Adrenal gland (tissue), 12 donors: ENCODE results near the gene CLMN. TPM values are rescaled to one million over a fixed set of nuclear protein-coding genes. Genes with fewer than 3 reads are reported as not detected.

Experiments
- DNase-seq, 7 donors: peaks; one replicate each; pipeline ENCODE4 v3.0.0-alpha.2; 2019 to 2020
- H3K27ac ChIP-seq, 5 donors: fragments of 200-600 bp; sonication (generic) in 4 of 5; 1 replicate in 3 of 5; 2 replicates in 2 of 5; pipeline versions ENCODE4 v1.5.1 to v1.8.0; 2016 to 2020; ENCODE audit warnings: mild to moderate bottlenecking in 1 of 5
- H3K27me3 ChIP-seq: fragments of 200-600 bp; 2 replicates; pipeline ENCODE4 v1.8.0; 2021
- H3K36me3 ChIP-seq, 2 donors: fragments of 200-600 bp; replicated peaks in 1 of 2; 1 replicate in 1 of 2; 2 replicates in 1 of 2; pipeline versions ENCODE4 v1.5.1 to v1.8.0; 2018 to 2022
- H3K4me1 ChIP-seq, 2 donors: fragments of 200-600 bp; replicated peaks in 1 of 2; 1 replicate in 1 of 2; 2 replicates in 1 of 2; pipeline versions ENCODE4 v1.5.1 to v1.8.0; 2018 to 2021
- H3K4me3 ChIP-seq, 4 donors: fragments of 200-600 bp; sonication (generic) in 3 of 4; one replicate each; pipeline ENCODE4 v1.5.1; 2016 to 2018
- H3K9me3 ChIP-seq, 3 donors: fragments of 200-600 bp; sonication (generic) in 1 of 3; replicated peaks in 1 of 3; 1 replicate in 2 of 3; 2 replicates in 1 of 3; pipeline versions ENCODE4 v1.5.1 to v1.8.0; 2016 to 2021
- CTCF ChIP-seq, 6 experiments: fragments of 450-650 bp in 4 of 6; fragments of 200-600 bp in 2 of 6; sonication (generic) in 1 of 6; IDR thresholded peaks; 1 replicate in 5 of 6; 2 replicates in 1 of 6; pipeline versions ENCODE4 v1.5.1 to v1.8.0; 2016 to 2021; ENCODE audit warnings: antibody characterized with exemption in 6 of 6, mild to moderate bottlenecking in 2 of 6, moderate library complexity in 1 of 6
- POLR2A ChIP-seq, 2 donors: fragments of 450-650 bp; IDR thresholded peaks; one replicate each; pipeline ENCODE4 v1.6.1; 2017; ENCODE audit warnings: antibody characterized with exemption in 2 of 2, mild to moderate bottlenecking in 2 of 2, moderate library complexity in 1 of 2
- WGBS, 4 donors: extraction: QIAGEN DNeasy Blood & Tissue Kit in 2 of 4; methylation state at CpG; one replicate each; pipeline versions ENCODE4 v1.1.5 to v1.1.7; 2013 to 2017; 5-methylcytosine and 5-hydroxymethylcytosine counted together
- intact Hi-C, 2 donors: fragments of 100-400 bp; cut with DNase I; formaldehyde crosslinking; loops; one replicate each; pipeline versions ENCODE4 v1.14.1 to v1.15.0; 2022 to 2023
- polyA plus RNA-seq, 3 donors: library from polyadenylated mRNA; stranded (reverse); fragments of 200-250 nt in 2 of 3; fragments of 350-450 nt in 1 of 3; fragmentation: Illumina TruSeq in 1 of 3; extraction: RNeasy Lipid Tissue Mini Kit (QIAGEN cat#74804) in 1 of 3; gene quantifications; one replicate each; pipeline ENCODE4 v1.2.3, GENCODE V29; 2013 to 2014
- total RNA-seq, 9 donors: library from RNA; depleted of rRNA in 4 of 9; stranded (reverse); fragments of >200 nt in 4 of 9; fragments of 120-200 nt in 1 of 9; fragmentation: NEBNext Ultra II Directional in 1 of 9; extraction: Animal tissue kit (Norgen Biotek cat#: 25700) in 1 of 9; gene quantifications; one replicate each; pipeline versions ENCODE4 v1.1.0 to v1.2.4, GENCODE V29; 2013 to 2023
- donor health status: healthy with polysubstance abuse.
- donor health status: Bipolar disorder and iron deficiency.
- donor health status: DM: yes; HTN: yes; CAD: no.
- donor health status: DM: no; HTN: no; CAD: no.
- donor health status: DM: no; HTN: no; CAD: no.
- donor health status: DM: yes; HTN: yes; CAD: no.

CLMN gene
- total and polyA plus RNA-seq, 12 donors, result 2.7 to 9.5 (median 4.9) TPM

- 82 to 89% (median 88%) methylated on average over 3 to 4 of the region's 4 CpGs for WGBS, 4 donors
- Histone ChIP-seq H3K4me3 (no peak overlapping the region), H3K9me3 (no peaks in the 10 kb centered on the region), H3K4me1 (peaks cover 0 to 1% of the 10 kb centered on the region in 2 donors), H3K36me3 (no peaks in the 10 kb centered on the region), H3K27ac (no peak overlapping the region), H3K27me3 (no peaks in the 10 kb centered on the region)
- intact Hi-C loops, result loop anchor here in 1 of 2 donors (10.0 kb wide), 1 partner anchor 506 kb away; no protein-coding TSS in a partner anchor
- no peak for DNase-seq
- TF ChIP-seq POLR2A (IDR thresholded peaks at IDR 0.05) (no peak), CTCF (IDR thresholded peaks at IDR 0.05) (no peak)
Observed at GRCh38 chr14:95190346-95190840, 129.3 kb downstream of the CLMN start.

GRCh38 chr14:95189367-95190132 is 130.2 kb downstream of the CLMN start:
- Histone ChIP-seq H3K4me1 (peaks cover 0 to 9% of the 10 kb centered on the region in 2 donors), H3K27ac (no peak overlapping the region), H3K9me3 (no peaks in the 10 kb centered on the region), H3K27me3 (no peaks in the 10 kb centered on the region), H3K36me3 (no peaks in the 10 kb centered on the region), H3K4me3 (no peak overlapping the region)
- DNase-seq, result no peak
- intact Hi-C loops, result loop anchor here in 1 of 2 donors (10.0 kb wide), 1 partner anchor 505 kb away; no protein-coding TSS in a partner anchor
- TF ChIP-seq CTCF (IDR thresholded peaks at IDR 0.05), result no peak
- TF ChIP-seq POLR2A (IDR thresholded peaks at IDR 0.05), result no peak
- 73 to 85% (median 80%) methylated on average over 5 of the region's 5 CpGs for WGBS, 4 donors

- 80 to 88% (median 81%) methylated on average over 3 of the region's 3 CpGs for WGBS, 4 donors
- Histone ChIP-seq H3K4me1 (peaks cover 0 to 21% of the 10 kb centered on the region in 2 donors), H3K36me3 (no peaks in the 10 kb centered on the region), H3K4me3 (no peak overlapping the region), H3K27ac (no peak overlapping the region), H3K27me3 (no peaks in the 10 kb centered on the region), H3K9me3 (no peaks in the 10 kb centered on the region)
- intact Hi-C loops, result no loop called here
- TF ChIP-seq POLR2A (IDR thresholded peaks at IDR 0.05) (no peak), CTCF (IDR thresholded peaks at IDR 0.05) (no peak)
- DNase-seq, result no peak
Observed at GRCh38 chr14:95188380-95188779, 131.3 kb downstream of the CLMN start.

GRCh38 chr14:95185767-95186392 is 133.8 kb downstream of the CLMN start:
- 53 to 63% (median 61%) methylated on average over 9 to 11 of the region's 11 CpGs for WGBS, 4 donors
- H3K4me1 ChIP-seq, result peaks cover 0 to 25% of the 10 kb centered on the region in 2 donors
- H3K4me3 ChIP-seq, result peak overlapping the region in 1 of 4 donors; percentile 18
- no peaks in the 10 kb centered on the region for H3K9me3 ChIP-seq
- peak overlapping the region in 4 of 5 donors; percentile 4 to 84 (median 72) for H3K27ac ChIP-seq
- DNase-seq, result no peak
- H3K27me3 ChIP-seq, result no peaks in the 10 kb centered on the region
- no peaks in the 10 kb centered on the region for H3K36me3 ChIP-seq
- intact Hi-C loops, result no loop called here
- TF ChIP-seq POLR2A (IDR thresholded peaks at IDR 0.05), result no peak
- TF ChIP-seq CTCF (IDR thresholded peaks at IDR 0.05), result no peak
